Activated CD4-positive, alpha-beta T cell treated with anti-CD3 and anti-CD28 coated beads for 4 hours (primary cell): ENCODE measurements around the gene SLC2A10.
A peak's percentile ranks its signal among the peaks of the same experiment; 100 is the strongest.

Experiments used
- DNase-seq, 2 donors: peaks; one replicate each; pipeline ENCODE4 v3.0.0-alpha.2; 2020

Gene SLC2A10

GRCh38 chr20:46682063-46682821 is 27.2 kb upstream of the SLC2A10 start:
- no peak for DNase-seq

- DNase-seq: no peak
Measured at GRCh38 chr20:46683011-46683667, 26.3 kb upstream of the SLC2A10 start.

GRCh38 chr20:46683668-46683938 is 25.8 kb upstream of the SLC2A10 start:
- DNase-seq: no peak

GRCh38 chr20:46683939-46684750 is 25.3 kb upstream of the SLC2A10 start:
- no peak for DNase-seq

- DNase-seq: no peak
Measured at GRCh38 chr20:46688151-46689081, 21.0 kb upstream of the SLC2A10 start.

GRCh38 chr20:46689082-46689753 is 20.2 kb upstream of the SLC2A10 start, which contains the start of gene TP53RK:
Gene TP53RK, minus strand, starts transcription at chr20:46689444. Its CDS starts 30 bp downstream, at chr20:46689414.
- peak; percentile 90 to 93 for DNase-seq

GRCh38 chr20:46689754-46690085 is 19.7 kb upstream of the SLC2A10 start:
- DNase-seq: no peak

GRCh38 chr20:46690219-46691106 is 19.0 kb upstream of the SLC2A10 start:
- DNase-seq: no peak

GRCh38 chr20:46691196-46691595 is 18.3 kb upstream of the SLC2A10 start:
- no peak for DNase-seq

- DNase-seq: no peak
Measured at GRCh38 chr20:46694484-46694883, 15.0 kb upstream of the SLC2A10 start.

GRCh38 chr20:46695892-46696291 is 13.6 kb upstream of the SLC2A10 start:
- no peak for DNase-seq

- DNase-seq: no peak
Measured at GRCh38 chr20:46696791-46697279, 12.6 kb upstream of the SLC2A10 start.

GRCh38 chr20:46698788-46699187 is 10.7 kb upstream of the SLC2A10 start:
- DNase-seq: no peak

- no peak for DNase-seq
Measured at GRCh38 chr20:46699651-46700359, 9.6 kb upstream of the SLC2A10 start.

- no peak for DNase-seq
Measured at GRCh38 chr20:46700481-46700880, 9.0 kb upstream of the SLC2A10 start.

GRCh38 chr20:46701057-46701456 is 8.4 kb upstream of the SLC2A10 start:
- no peak for DNase-seq

- DNase-seq: no peak
Measured at GRCh38 chr20:46701556-46701955, 7.9 kb upstream of the SLC2A10 start.

- no peak for DNase-seq
Measured at GRCh38 chr20:46701986-46702385, 7.5 kb upstream of the SLC2A10 start.

- DNase-seq: no peak
Measured at GRCh38 chr20:46702447-46703203, 6.8 kb upstream of the SLC2A10 start.

- no peak for DNase-seq
Measured at GRCh38 chr20:46703435-46703834, 6.0 kb upstream of the SLC2A10 start.
